IMR-90 (cell line): ENCODE data around the gene UTF1. TPM values are rescaled to one million over a fixed set of nuclear protein-coding genes. Genes with fewer than 3 reads are reported as not detected.

Experiments
- ATAC-seq: fragments of 200-7000 bp; cut with Tn5 transposase; 2 replicates; pipeline ENCODE4 v1.9.1; 2020; ENCODE audit warnings: low read depth, mild to moderate bottlenecking, moderate library complexity
- BruUV-seq: library from RNA; stranded (reverse); fragments of 400-500 nt; replicated peaks from 2 replicates; lab custom pipeline; 2021; lab: Mats Ljungman, UMichigan
- CTCF ChIA-PET: fragments of 300-600 bp; formaldehyde crosslinking; extraction: SDS; loops from one replicate; lab custom pipeline; 2021; ENCODE audit warnings: antibody characterized with exemption; lab: Yijun Ruan, JAX
- POLR2A ChIA-PET: fragments of 300-600 bp; sonication (Branson Sonifier 250); formaldehyde crosslinking; loops from one replicate; lab custom pipeline; 2022; ENCODE audit warnings: antibody characterized with exemption; ENCODE audit not compliant: unreplicated experiment; lab: Charles Lee
- DNase-seq: peaks from one replicate; pipeline ENCODE4 v3.0.0; 2013
- H2AFZ ChIP-seq: replicated peaks from 2 replicates; pipeline ENCODE3; 2013; ENCODE audit warnings: low read length, mild to moderate bottlenecking; ENCODE audit not compliant: poor library complexity
- H2AK5ac ChIP-seq: 2 replicates; pipeline ENCODE4 v1.6.1; 2013; ENCODE audit warnings: low read depth, low read length, inconsistent platforms
- H2AK9ac ChIP-seq: replicated peaks from 2 replicates; pipeline ENCODE3; 2013; ENCODE audit warnings: mild to moderate bottlenecking, low read depth, low read length, moderate library complexity; ENCODE audit not compliant: poor library complexity
- H2BK120ac ChIP-seq: 2 replicates; pipeline ENCODE4 v1.6.1; 2013; ENCODE audit warnings: low read depth, low read length, inconsistent platforms
- H2BK15ac ChIP-seq: 3 replicates; pipeline ENCODE4 v1.6.1; 2013; ENCODE audit warnings: low read depth, low read length, inconsistent platforms
- H2BK20ac ChIP-seq: 2 replicates; pipeline ENCODE4 v1.6.1; 2013; ENCODE audit warnings: low read depth, mild to moderate bottlenecking, inconsistent platforms, low read length, moderate library complexity
- H2BK5ac ChIP-seq: 2 replicates; pipeline ENCODE4 v1.6.1; 2013; ENCODE audit warnings: mild to moderate bottlenecking, low read depth, low read length, inconsistent platforms; ENCODE audit not compliant: poor library complexity, severe bottlenecking
- H3K14ac ChIP-seq: replicated peaks from 2 replicates; pipeline ENCODE4 v1.6.1; 2013; ENCODE audit warnings: low read depth, low read length, inconsistent platforms
- H3K18ac ChIP-seq: 2 replicates; pipeline ENCODE4 v1.6.1; 2013; ENCODE audit warnings: low read depth, low read length, control low read depth
- H3K23ac ChIP-seq: 2 replicates; pipeline ENCODE4 v1.6.1; 2013; ENCODE audit warnings: low read depth, low read length, inconsistent platforms
- H3K27ac ChIP-seq: 2 replicates; pipeline ENCODE4 v1.5.1; 2013; ENCODE audit warnings: mild to moderate bottlenecking, control low read depth, low read length; ENCODE audit not compliant: insufficient read depth
- H3K27me3 ChIP-seq: 2 replicates; pipeline ENCODE4 v1.6.1; 2013; ENCODE audit warnings: low read length; ENCODE audit not compliant: control insufficient read depth, insufficient read depth
- H3K36me3 ChIP-seq: 2 replicates; pipeline ENCODE4 v1.6.1; 2013; ENCODE audit warnings: low read length, mixed read lengths; ENCODE audit not compliant: control insufficient read depth, insufficient read depth
- H3K4ac ChIP-seq: 2 replicates; pipeline ENCODE4 v1.6.1; 2013; ENCODE audit warnings: low read depth, low read length, inconsistent platforms
- H3K4me1 ChIP-seq: 2 replicates; pipeline ENCODE4 v1.6.1; 2013; ENCODE audit warnings: low read length, mixed read lengths; ENCODE audit not compliant: control insufficient read depth, insufficient read depth
- H3K4me2 ChIP-seq: 2 replicates; pipeline ENCODE4 v1.6.1; 2013; ENCODE audit warnings: low read depth, mild to moderate bottlenecking, control low read depth, low read length, moderate library complexity
- H3K4me3 ChIP-seq: 2 replicates; pipeline ENCODE4 v1.5.1; 2013; ENCODE audit warnings: low read depth, mild to moderate bottlenecking, control low read depth, low read length, moderate library complexity; ENCODE audit not compliant: insufficient read depth
- H3K56ac ChIP-seq: 2 replicates; pipeline ENCODE4 v1.6.1; 2013; ENCODE audit warnings: low read length, inconsistent platforms; ENCODE audit not compliant: insufficient read depth; ENCODE audit errors: extremely low read depth
- H3K79me1 ChIP-seq, 2 experiments: 2 replicates each; pipeline ENCODE4 v1.6.1; 2013; ENCODE audit warnings: low read length in 2 of 2, inconsistent platforms in 1 of 2, low read depth in 1 of 2
- H3K9ac ChIP-seq: 2 replicates; pipeline ENCODE4 v1.6.1; 2013; ENCODE audit warnings: low read depth, low read length, control low read depth
- H3K9me1 ChIP-seq: 2 replicates; pipeline ENCODE4 v1.6.1; 2013; ENCODE audit warnings: low read length, inconsistent platforms; ENCODE audit not compliant: insufficient read depth
- H3K9me3 ChIP-seq: 2 replicates; pipeline ENCODE4 v1.6.1; 2013; ENCODE audit warnings: low read length; ENCODE audit not compliant: control insufficient read depth, insufficient read depth
- H4K20me1 ChIP-seq: 2 replicates; pipeline ENCODE4 v1.6.1; 2013; ENCODE audit warnings: low read length, inconsistent platforms; ENCODE audit not compliant: insufficient read depth
- H4K5ac ChIP-seq: 2 replicates; pipeline ENCODE4 v1.6.1; 2013; ENCODE audit warnings: mild to moderate bottlenecking, low read depth, low read length, control low read depth
- H4K8ac ChIP-seq, 2 experiments: 2 replicates each; pipeline ENCODE4 v1.6.1; 2013; ENCODE audit warnings: low read depth in 2 of 2, low read length in 2 of 2, control low read depth in 1 of 2, inconsistent platforms in 1 of 2
- H4K91ac ChIP-seq: 2 replicates; pipeline ENCODE4 v1.6.1; 2013; ENCODE audit warnings: low read depth, low read length, inconsistent platforms; ENCODE audit not compliant: insufficient read depth
- BHLHE40 ChIP-seq: fragments of 150-350 bp; IDR thresholded peaks from 2 replicates; pipeline ENCODE4 v1.6.1; 2016; ENCODE audit warnings: mild to moderate bottlenecking, low read depth, low read length
- CEBPB ChIP-seq: IDR thresholded peaks from 2 replicates; pipeline ENCODE4 v1.6.1; 2012; ENCODE audit warnings: low read depth, low read length, improper control_type of control experiment
- MAZ ChIP-seq: IDR thresholded peaks from 2 replicates; pipeline ENCODE4 v1.6.1; 2012; ENCODE audit warnings: low read depth, mild to moderate bottlenecking, low read length, improper control_type of control experiment, moderate library complexity, borderline replicate concordance
- MXI1 ChIP-seq: IDR thresholded peaks from 2 replicates; pipeline ENCODE4 v1.6.1; 2012; ENCODE audit warnings: low read depth, mild to moderate bottlenecking, low read length, moderate library complexity, borderline replicate concordance
- WGBS, 2 experiments: methylation state at CpG; one replicate each; pipeline versions ENCODE4 v1.1.5 to v1.1.7; 2013; ENCODE audit warnings: missing lambda C conversion rate in 2 of 2; ENCODE audit not compliant: insufficient read length in 1 of 2; ENCODE audit errors: extremely low coverage in 2 of 2; 5-methylcytosine and 5-hydroxymethylcytosine counted together
- dilution Hi-C: fragments of 300-500 bp; cut with HindIII; formaldehyde crosslinking; loops from one replicate; pipeline ENCODE4 v1.14.3; 2018; ENCODE audit warnings: low sequenced_read_pairs; ENCODE audit not compliant: unreplicated experiment
- in situ Hi-C: fragments of 300-500 bp; cut with MboI; formaldehyde crosslinking; loops from 3 replicates; pipeline ENCODE4 v1.14.3; 2019; ENCODE audit warnings: low sequenced_read_pairs, inconsistent platforms, mixed read lengths
- intact Hi-C: fragments of 100-400 bp; cut with micrococcal nuclease; formaldehyde crosslinking; loops from 2 replicates; pipeline ENCODE4 v1.10.0; 2022
- polyA plus RNA-seq, 3 experiments: library from polyadenylated mRNA; depleted of rRNA; stranded (reverse); fragments of >200 nt; gene quantifications; 2 replicates each; pipeline ENCODE4 v1.2.3, GENCODE V29; 2012; ENCODE audit warnings: low replicate concordance in 1 of 3
- total RNA-seq: library from RNA; depleted of rRNA; stranded (reverse); fragments of >200 nt; gene quantifications from 2 replicates; pipeline ENCODE4 v1.2.3, GENCODE V29; 2012
- TF ChIP-seq, protein P1 (sequence below): fragments of 150-350 bp; IDR thresholded peaks from 2 replicates; pipeline ENCODE4 v1.6.1; 2017; ENCODE audit warnings: mild to moderate bottlenecking, antibody characterized with exemption, low read length, low read depth
- TF ChIP-seq, protein P2 (sequence below): fragments of 150-350 bp; IDR thresholded peaks from 2 replicates; pipeline ENCODE4 v1.6.1; 2016; ENCODE audit warnings: low read depth, mild to moderate bottlenecking, low read length, moderate library complexity, borderline replicate concordance

Gene UTF1
- total and polyA plus RNA-seq, 2 of the 4 experiments (the other 2 are of a cell fraction), result not detected

DNA sequence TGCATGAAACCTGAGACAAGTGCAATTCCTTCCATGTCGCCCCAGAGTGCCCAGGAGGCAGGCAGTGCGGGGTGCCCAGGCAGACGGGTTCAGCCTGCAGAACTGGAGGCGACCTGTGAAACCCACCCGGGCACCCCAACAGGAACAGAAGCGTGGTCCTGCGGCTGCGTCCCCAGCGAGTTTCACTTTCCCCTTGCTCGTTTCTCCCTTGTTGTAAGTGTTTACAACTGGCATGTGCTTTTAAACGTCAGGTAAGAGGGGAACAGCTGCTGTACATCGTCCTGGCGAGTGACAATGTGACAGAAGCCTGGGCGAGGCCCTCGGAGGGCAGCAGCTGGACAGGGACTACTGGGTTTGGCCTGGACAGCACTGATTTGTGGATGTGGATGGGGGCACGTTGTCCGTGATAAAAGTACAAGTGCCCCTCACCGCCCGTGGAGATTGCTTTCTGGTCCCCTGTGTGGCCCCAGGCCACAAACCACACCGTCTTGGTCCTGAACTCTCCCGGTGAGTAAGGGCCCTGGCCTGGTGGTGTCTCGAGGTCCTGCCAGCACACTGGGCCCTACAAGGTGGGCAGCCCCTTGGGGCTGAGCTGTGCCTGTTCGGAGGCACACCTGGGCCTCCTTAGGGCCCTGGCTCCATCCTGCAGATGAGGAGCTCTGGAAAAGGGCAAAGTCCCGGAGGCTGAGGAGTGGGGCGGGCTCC lies 11.6 kb downstream of the UTF1 start:
- Histone ChIP-seq H4K91ac (no peak overlapping the region), H2AK5ac (no peak overlapping the region), H3K18ac (no peak overlapping the region), H2BK5ac (no peak overlapping the region), H2AK9ac (no peak overlapping the region), H3K36me3 (no peaks in the 10 kb centered on the region), H3K56ac (no peak overlapping the region), H3K23ac (no peak overlapping the region), H3K9me1 (peaks cover 4% of the 10 kb centered on the region), H3K9ac (no peak overlapping the region), H3K14ac (no peak overlapping the region), H3K4me3 (no peak overlapping the region), H4K20me1 (no peaks in the 10 kb centered on the region; the same call in 1 of the 2 replicates), H3K9me3 (no peaks in the 10 kb centered on the region), H3K4me1 (peaks cover 1% of the 10 kb centered on the region; the same call in 1 of the 2 replicates), H4K8ac (no peak overlapping the region), H3K4me2 (no peak overlapping the region), H3K79me1 (no peaks in the 10 kb centered on the region), H3K27me3 (peaks cover 49% of the 10 kb centered on the region), H2BK120ac (no peak overlapping the region), H4K5ac (no peak overlapping the region), H2AFZ (no peak overlapping the region), H3K4ac (no peak overlapping the region), H2BK20ac (no peak overlapping the region), H2BK15ac (no peak overlapping the region), H3K27ac (no peak overlapping the region)
- WGBS, 2 experiments, result 66% methylated on average over 16 of the region's 25 CpGs; no CpG with 5 or more reads in 1 of the 2 experiments
- intact Hi-C loops, result no loop called here
- DNase-seq, result no peak
- ChIA-PET POLR2A (no interaction called here), CTCF (no interaction called here)
- ATAC-seq, result no peak
- dilution Hi-C loops, result no loop called here
- in situ Hi-C loops, result no loop called here
- TF ChIP-seq MXI1 (no peak), BHLHE40 (no peak), MAZ (no peak), CEBPB (no peak)
- TF ChIP-seq, protein P1, sequence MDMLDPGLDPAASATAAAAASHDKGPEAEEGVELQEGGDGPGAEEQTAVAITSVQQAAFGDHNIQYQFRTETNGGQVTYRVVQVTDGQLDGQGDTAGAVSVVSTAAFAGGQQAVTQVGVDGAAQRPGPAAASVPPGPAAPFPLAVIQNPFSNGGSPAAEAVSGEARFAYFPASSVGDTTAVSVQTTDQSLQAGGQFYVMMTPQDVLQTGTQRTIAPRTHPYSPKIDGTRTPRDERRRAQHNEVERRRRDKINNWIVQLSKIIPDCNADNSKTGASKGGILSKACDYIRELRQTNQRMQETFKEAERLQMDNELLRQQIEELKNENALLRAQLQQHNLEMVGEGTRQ, result no peak
- TF ChIP-seq, protein P2, sequence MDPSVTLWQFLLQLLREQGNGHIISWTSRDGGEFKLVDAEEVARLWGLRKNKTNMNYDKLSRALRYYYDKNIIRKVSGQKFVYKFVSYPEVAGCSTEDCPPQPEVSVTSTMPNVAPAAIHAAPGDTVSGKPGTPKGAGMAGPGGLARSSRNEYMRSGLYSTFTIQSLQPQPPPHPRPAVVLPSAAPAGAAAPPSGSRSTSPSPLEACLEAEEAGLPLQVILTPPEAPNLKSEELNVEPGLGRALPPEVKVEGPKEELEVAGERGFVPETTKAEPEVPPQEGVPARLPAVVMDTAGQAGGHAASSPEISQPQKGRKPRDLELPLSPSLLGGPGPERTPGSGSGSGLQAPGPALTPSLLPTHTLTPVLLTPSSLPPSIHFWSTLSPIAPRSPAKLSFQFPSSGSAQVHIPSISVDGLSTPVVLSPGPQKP, result no peak
- BruUV-seq, result no TSS peak
